Measurements from ENCODE around the gene BMAL1. TPM values are rescaled to one million over a fixed set of nuclear protein-coding genes. Genes with fewer than 3 reads are reported as not detected.

BMAL1 gene
- total and polyA plus RNA-seq, 2 of the 8 experiments (the other 6 are each of a cell fraction or from before 2014, with no cell fraction given) = 6.8 to 6.9 TPM

GRCh38 chr11:13280092-13280722 lies 2.6 kb downstream of the BMAL1 start:
- ChIA-PET CTCF (ENCODE audit: partially characterized antibody) (interaction anchor here (0.8 to 3.3 kb wide), 6 partner anchors 12 to 949 kb away, joined by 3 to 16 read pairs (median 4); no protein-coding TSS in a partner anchor), POLR2A (ENCODE audit: partially characterized antibody) (no interaction called here)
- Histone ChIP-seq H3K36me3 (ENCODE audit: control insufficient read depth in 2 of 4, insufficient read depth in 4 of 4, low read length in 3 of 4) (no peaks in the 10 kb centered on the region), H3K14ac (ENCODE audit: insufficient read length) (no peak overlapping the region), H3K23ac (ENCODE audit: insufficient read length) (no peak overlapping the region), H4K5ac (ENCODE audit: insufficient read length, low read depth, low read length) (no peak overlapping the region), H3K9ac (replicated peaks in 1 of 4; ENCODE audit: extremely low read depth in 1 of 4, low read depth in 3 of 4, low read length in 3 of 4) (no peak overlapping the region), H3K4me2 (ENCODE audit: insufficient read depth in 1 of 2, low read depth in 2 of 2, low read length in 2 of 2) (no peak overlapping the region), H3K27ac (ENCODE audit: low read depth, low read length) (no peak overlapping the region), H4K8ac (ENCODE audit: extremely low read depth, insufficient read depth, low read length) (no peak overlapping the region), H3K79me2 (ENCODE audit: control insufficient read depth in 1 of 2, insufficient read depth in 2 of 2, low read length in 2 of 2) (peaks cover 0 to 5% of the 10 kb centered on the region in 2 experiments; a peak in 1 of 4 replicates), H3K56ac (replicated peaks; ENCODE audit: insufficient read length, low read depth, low read length) (no peak overlapping the region), H3K18ac (ENCODE audit: extremely low read depth, low read length) (no peak overlapping the region), H3K23me2 (ENCODE audit: low read depth, low read length) (peaks cover 13% of the 10 kb centered on the region; the same call in 1 of the 2 replicates), H3K9me3 (ENCODE audit: insufficient read depth in 2 of 2, low read depth in 1 of 2, low read length in 1 of 2) (no peaks in the 10 kb centered on the region), H2AK5ac (ENCODE audit: low read depth, low read length) (no peak overlapping the region), H3K27me3 (replicated peaks in 1 of 4; ENCODE audit: control insufficient read depth in 3 of 4, extremely low read depth in 1 of 4, insufficient read depth in 3 of 4, low read length in 3 of 4) (peaks cover 6 to 46% (median 36%) of the 10 kb centered on the region in 4 experiments), H2BK120ac (replicated peaks; ENCODE audit: low read depth, low read length) (no peak overlapping the region), H3K4me3 (ENCODE audit: extremely low read depth in 1 of 4, insufficient read depth in 2 of 4, low read depth in 3 of 4, low read length in 4 of 4) (no peak overlapping the region), H2BK20ac (ENCODE audit: low read length) (no peak overlapping the region), H3K4me1 (replicated peaks in 1 of 4; ENCODE audit: control insufficient read depth in 3 of 4, insufficient read depth in 4 of 4, low read length in 3 of 4) (peaks cover 0 to 6% (median 3%) of the 10 kb centered on the region in 4 experiments; a peak in 5 of 7 replicates), H2AFZ (ENCODE audit: low read length) (no peak overlapping the region), H3K4ac (replicated peaks; ENCODE audit: insufficient read length, low read depth, low read length) (no peak overlapping the region), H2BK15ac (ENCODE audit: low read length) (no peak overlapping the region), H3K79me1 (ENCODE audit: low read depth, low read length) (no peaks in the 10 kb centered on the region), H2BK12ac (ENCODE audit: low read depth, low read length) (no peak overlapping the region), H4K91ac (replicated peaks; ENCODE audit: insufficient read length, low read length) (no peak overlapping the region), H4K20me1 (replicated peaks in 1 of 2; ENCODE audit: control insufficient read depth in 1 of 2, insufficient read depth in 2 of 2, low read length in 2 of 2) (peaks cover 0 to 5% of the 10 kb centered on the region in 2 experiments), H2BK5ac (ENCODE audit: low read depth, low read length) (no peak overlapping the region)
- FAIRE-seq (no peak), DNase-seq (ENCODE audit: low read depth in 1 of 2, low spot score in 2 of 2) (no peak)
- TF ChIP-seq ATF3 (IDR thresholded peaks at IDR 0.05; ENCODE audit: insufficient read depth, low read depth, low read length) = no peak
- no peak for TF ChIP-seq CBX8 (IDR thresholded peaks at IDR 0.05; ENCODE audit: borderline replicate concordance, low read depth, low read length)
- no peak for TF ChIP-seq POLR2A (IDR thresholded peaks at IDR 0.05; ENCODE audit: control extremely low read depth in 1 of 2, low read depth in 2 of 2, low read length in 2 of 2)
- no peak for TF ChIP-seq SP4 (IDR thresholded peaks at IDR 0.05; ENCODE audit: low read length)
- TF ChIP-seq SAP30 (IDR thresholded peaks at IDR 0.05; ENCODE audit: insufficient read depth, insufficient replicate concordance, low read length) = no peak
- no peak for TF ChIP-seq USF2 (IDR thresholded peaks at IDR 0.05; ENCODE audit: low read length)
- no peak for TF ChIP-seq CHD1 (IDR thresholded peaks at IDR 0.05; ENCODE audit: low read depth, low read length)
- TF ChIP-seq RAD21 (IDR thresholded peaks at IDR 0.05 in 1 of 2, conservative IDR thresholded peaks at IDR 0.05 in 1 of 2; ENCODE audit: low read depth in 2 of 2, low read length in 2 of 2) = no peak
- no peak for TF ChIP-seq MAFK (IDR thresholded peaks at IDR 0.05; ENCODE audit: low read depth, low read length)
- TF ChIP-seq SIX5 (IDR thresholded peaks at IDR 0.05; ENCODE audit: low read depth, low read length) = no peak
- no peak for TF ChIP-seq KDM5A (IDR thresholded peaks at IDR 0.05; ENCODE audit: low read length)
- 73% methylated on average over 3 of the region's 3 CpGs; no CpG with 5 or more reads in 1 of the 2 experiments for WGBS, 2 experiments (ENCODE audit: extremely low coverage in 1 of 2, insufficient coverage in 1 of 2, insufficient read length in 1 of 2, insufficient replicate concordance in 2 of 2, low coverage in 1 of 2, low lambda C conversion rate in 2 of 2, missing lambda C conversion rate in 1 of 2)

Data from H1 (cell line).